RPMI8226 (cell line): Measurements from ENCODE around the gene EFNA2.
"Not testable (repeated sequence)": the region's sequence is repeated elsewhere in the genome, so short reads cannot be mapped to it uniquely, and the experiment has no call there.

Source experiments
- DNase-seq: peaks from one replicate; pipeline ENCODE4 v3.0.0-alpha.2; 2015

EFNA2 gene

DNA sequence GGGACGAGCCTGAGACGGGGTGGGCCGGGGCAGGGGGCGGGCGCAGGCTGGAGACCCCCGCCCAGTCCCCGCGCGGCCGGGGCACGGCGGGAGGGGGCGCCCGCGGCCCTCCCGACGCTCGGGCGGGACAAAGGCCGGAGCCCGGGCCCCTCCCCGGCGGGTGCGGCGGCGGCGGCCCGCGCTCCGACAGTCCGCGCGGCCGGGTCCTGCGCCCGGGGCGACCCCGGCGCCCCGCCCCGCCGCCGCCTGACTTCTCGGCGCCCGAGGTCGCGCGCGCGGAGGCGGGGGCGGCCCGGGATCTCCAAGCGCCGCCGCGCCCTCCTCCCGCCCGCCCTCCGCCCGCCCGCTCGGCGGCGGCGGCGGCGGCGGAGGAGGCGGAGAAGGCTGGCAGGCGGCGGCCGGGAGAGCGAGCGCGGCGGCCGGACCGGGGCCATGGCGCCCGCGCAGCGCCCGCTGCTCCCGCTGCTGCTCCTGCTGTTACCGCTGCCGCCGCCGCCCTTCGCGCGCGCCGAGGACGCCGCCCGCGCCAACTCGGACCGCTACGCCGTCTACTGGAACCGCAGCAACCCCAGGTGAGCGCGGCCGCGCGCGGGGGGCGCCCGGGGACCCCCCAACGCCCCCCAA, at the start of gene EFNA2:
TSS of gene EFNA2 (plus strand) at position 137 of the 624 bp plus-strand sequence. CDS start at position 433, 296 bp downstream.
- peak; percentile 18 for DNase-seq

DNA sequence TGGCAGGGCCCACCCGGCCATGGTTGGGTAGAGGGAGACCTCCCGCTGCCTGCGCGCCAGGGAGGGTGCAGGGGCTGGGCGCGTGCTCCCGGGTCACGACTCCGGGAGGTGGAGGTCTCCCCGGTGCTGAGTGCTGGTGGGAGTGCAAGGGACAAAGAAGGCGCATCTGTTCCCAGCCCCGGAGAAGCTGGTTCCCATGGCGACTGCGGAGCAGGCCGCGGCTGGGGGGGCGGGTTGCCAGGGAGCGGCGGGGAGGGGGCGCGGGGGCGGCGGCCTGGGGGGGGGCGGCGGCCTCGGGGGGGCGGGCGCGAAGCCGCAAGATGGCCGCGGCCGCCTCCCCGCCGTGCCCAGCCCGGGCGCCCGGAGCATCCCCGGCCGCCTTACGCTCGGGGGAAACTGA, 49.1 kb upstream of the EFNA2 start:
- no peak for DNase-seq

DNA sequence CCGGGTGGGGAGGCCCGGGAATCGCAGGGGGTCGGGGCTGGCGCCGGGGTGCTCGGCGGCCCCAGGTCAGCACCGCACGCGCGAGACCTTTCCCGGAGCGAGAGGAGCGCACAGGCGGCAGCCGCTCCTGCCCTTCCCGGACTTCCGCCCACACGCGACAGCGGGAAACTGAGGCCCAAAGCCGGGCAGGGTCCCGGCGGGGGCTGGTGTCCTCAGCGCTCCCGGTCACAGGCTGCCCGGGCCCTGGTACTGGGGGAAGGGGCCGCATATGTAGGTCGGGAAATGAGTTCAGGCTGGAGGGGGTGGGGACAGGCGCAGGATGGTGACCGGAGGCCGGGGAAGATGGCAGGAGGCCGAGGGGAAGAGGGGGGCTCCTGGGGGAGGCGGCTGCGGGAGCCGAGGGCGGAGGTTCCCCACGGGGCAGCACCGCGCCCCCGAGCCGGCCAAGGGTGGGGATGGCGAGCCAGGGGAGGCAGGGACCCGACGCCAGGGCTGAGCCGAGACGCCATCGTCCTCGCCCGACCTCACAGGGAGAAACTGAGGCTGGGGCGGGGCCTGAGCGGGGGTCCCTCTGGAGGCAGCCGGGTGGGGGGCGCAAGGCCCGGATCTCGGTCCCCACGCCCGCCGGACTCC, 48.5 kb upstream of the EFNA2 start:
- DNase-seq: peak; percentile 28

GRCh38 chr19:1237754-1238368, 47.8 kb upstream of the EFNA2 start, which contains the start of gene CBARP:
TSS of gene CBARP (minus strand) at chr19:1238005. CDS start at chr19:1236100, 1,905 bp downstream.
- DNase-seq: peak; percentile 51

GRCh38 chr19:1238369-1239303, 47.0 kb upstream of the EFNA2 start:
- DNase-seq: peak; percentile 25

DNA sequence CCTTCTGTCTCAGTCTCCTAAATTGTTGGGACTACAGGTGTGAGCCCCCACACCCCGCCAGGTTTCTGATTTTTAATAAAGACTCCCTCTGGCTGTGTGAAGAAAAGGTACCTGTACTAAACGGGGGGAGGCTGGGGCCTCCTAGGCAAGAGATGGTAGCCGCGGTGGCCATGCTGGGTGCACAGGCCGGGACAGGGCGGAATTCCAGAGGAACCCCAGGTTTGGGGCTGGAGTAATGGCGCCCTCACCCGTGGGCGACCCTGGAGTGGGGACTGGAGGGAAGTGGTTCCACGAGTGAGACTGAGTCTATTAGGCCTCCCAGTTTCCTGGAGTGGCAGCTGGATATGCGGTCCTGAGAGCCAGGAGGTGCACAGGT, 46.3 kb upstream of the EFNA2 start:
- no peak for DNase-seq

GRCh38 chr19:1239796-1240737, 45.6 kb upstream of the EFNA2 start:
- peak; percentile 86 for DNase-seq

- no peak for DNase-seq
These were observed 44.7 kb upstream of the EFNA2 start for GRCh38 chr19:1240925-1241324.

DNA sequence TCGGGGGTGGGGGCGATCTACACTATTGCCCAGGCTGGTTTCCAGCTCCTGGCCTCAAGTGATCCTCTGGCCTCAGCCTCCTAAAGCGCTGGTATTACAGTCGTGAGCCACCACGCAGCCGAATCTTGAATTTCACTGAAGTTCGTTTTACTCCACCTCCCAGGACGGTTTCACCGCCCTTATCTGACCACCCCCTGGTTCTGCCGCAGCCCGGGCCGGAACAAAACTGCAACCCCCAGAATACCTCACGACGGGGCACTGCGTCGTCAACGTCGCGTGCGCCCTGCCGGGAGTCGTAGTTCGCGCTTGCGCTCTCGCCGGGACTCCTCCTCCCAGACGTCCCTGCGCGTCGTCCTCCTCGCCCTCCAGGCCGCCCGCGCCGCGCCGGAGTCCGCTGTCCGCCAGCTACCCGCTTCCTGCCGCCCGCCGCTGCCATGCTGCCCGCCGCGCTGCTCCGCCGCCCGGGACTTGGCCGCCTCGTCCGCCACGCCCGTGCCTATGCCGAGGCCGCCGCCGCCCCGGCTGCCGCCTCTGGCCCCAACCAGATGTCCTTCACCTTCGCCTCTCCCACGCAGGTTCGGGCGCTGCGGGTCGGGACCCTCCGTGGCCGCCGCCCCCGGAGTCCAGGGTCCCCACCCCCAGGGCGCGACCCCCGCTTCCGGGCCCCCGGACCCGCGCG, 44.1 kb upstream of the EFNA2 start, which contains the start of gene ATP5F1D:
TSS of gene ATP5F1D (plus strand) at position 335 of the 679 bp plus-strand sequence. CDS start at position 435, 100 bp downstream.
- DNase-seq: peak; percentile 98

GRCh38 chr19:1243768-1244692, 41.6 kb upstream of the EFNA2 start:
- DNase-seq: peak; percentile 85

- DNase-seq: peak; percentile 36
These were observed 40.8 kb upstream of the EFNA2 start for GRCh38 chr19:1244693-1245451.

- no peak for DNase-seq
These were observed 40.0 kb upstream of the EFNA2 start for GRCh38 chr19:1245494-1246264.

DNA sequence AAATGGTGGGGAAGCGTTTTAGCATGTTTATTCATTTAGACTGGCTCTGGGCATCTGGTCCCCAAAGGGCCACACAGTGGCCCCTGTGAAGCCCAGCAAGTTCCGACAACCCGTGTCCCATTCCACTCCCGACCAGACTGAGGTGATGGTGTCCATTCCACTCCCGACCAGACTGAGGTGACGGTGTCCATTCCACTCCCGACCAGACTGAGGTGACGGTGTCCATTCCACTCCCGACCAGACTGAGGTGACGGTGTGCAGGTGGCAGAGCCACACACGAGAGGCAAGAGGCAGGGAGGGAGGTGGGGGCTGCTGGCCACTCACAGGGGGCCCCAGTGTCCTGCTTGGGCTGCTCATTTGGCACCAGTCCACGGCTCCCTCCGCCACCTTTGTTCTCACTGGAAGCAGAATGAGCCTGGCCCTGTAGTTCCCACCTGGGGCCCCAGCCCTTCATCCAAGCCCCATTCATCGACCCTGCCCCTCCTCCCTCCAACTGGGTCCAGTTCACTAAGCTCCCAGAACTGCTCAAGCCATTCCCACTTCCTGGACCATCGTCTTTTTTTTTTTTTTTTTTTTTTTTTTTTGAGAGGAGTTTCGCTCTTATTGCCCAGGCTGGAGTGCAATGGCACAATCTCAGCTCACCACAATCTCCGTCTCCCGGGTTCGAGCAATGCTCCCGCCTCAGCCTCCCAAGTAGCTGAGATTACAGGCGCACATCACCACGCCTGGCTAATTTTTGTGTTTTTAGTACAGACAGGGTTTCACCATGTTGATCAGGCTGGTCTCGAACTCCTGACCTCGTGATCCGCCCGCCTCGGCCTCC, 39.2 kb upstream of the EFNA2 start:
- DNase-seq: not testable (repeated sequence)

DNA sequence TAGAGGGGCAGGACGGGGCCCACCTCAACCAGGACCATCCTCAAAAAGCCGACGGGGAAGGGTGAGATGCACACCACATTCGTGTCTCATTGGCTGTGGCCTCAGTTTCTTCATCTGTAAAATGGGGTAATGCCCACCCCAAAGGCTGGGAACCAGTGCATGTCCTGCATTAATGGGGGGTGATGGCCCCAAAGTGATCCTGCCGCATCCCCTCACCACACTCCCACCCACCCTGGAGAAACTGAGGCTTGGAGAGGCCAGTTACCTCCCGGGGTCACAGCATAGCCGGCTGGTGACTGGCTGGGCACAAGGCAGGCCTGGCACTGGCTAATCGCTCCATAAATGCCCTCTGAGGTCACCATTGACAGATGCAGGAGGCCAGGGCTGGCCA, 37.9 kb upstream of the EFNA2 start:
- DNase-seq: no peak

DNA sequence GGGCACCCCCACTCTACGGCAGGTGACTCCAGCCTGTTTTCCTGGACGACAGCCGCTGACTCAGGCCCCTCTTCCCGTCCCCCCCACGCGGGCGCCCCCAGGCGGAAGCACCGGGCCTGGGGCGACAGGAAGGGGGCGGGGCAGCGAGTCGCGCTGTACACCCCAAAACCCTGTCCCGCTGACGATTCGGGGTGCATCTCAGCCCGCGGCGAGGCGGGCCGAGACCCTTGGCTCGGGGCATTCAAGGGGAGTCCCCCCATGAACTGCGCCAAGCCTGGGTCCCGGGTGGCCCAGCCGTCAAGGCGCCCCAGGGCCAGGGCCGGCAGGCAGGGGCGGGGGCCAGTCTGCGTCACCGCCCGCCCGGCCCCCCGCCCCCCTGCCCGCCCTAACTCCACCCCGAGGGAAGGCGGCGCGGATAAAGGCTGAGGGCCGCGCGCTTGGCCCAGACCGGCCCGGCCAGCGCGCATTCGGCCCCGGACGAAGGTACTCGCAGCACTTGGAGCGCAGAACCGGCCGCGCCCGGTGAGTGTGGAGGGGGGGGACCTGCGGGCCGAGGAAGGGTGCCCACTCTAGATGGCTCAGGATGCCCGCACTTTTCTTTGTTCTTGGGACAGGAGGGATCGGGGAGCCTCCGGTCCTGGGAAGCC, 37.4 kb upstream of the EFNA2 start, which contains the start of gene MIDN:
TSS of gene MIDN (plus strand) at position 445 of the 647 bp plus-strand sequence. CDS start 1,714 bp downstream, outside the sequence.
- peak; percentile 84 for DNase-seq

- peak; percentile 80 for DNase-seq
These were observed 36.8 kb upstream of the EFNA2 start for GRCh38 chr19:1248786-1249297.
